CD4-positive, CD25-positive, alpha-beta regulatory T cell (primary cell): ENCODE data around the gene ACCS. TPM values are rescaled to one million over a fixed set of nuclear protein-coding genes. Genes with fewer than 3 reads are reported as not detected.

ENCODE experiments used
- ATAC-seq, 2 donors: fragments of 150-1000 bp; cut with Tn5 transposase; one replicate each; pipeline ENCODE4 v1.10.0; 2021; ENCODE audit warnings: low read depth in 2 of 2, moderate number of reproducible peaks in 2 of 2, moderate library complexity in 1 of 2
- DNase-seq, 3 donors: peaks; one replicate each; pipeline versions ENCODE4 v3.0.0 to v3.0.0-alpha.2; 2012 to 2022; ENCODE audit warnings: mixed read lengths in 1 of 3
- H3K27ac ChIP-seq: one replicate; pipeline ENCODE4 v1.7.0; 2013; ENCODE audit warnings: mild to moderate bottlenecking, low read length; ENCODE audit not compliant: insufficient read depth, poor library complexity, severe bottlenecking
- H3K27me3 ChIP-seq: one replicate; pipeline ENCODE4 v1.7.0; 2013; ENCODE audit warnings: low read length; ENCODE audit not compliant: control insufficient read depth, insufficient read depth
- H3K36me3 ChIP-seq: one replicate; pipeline ENCODE4 v1.7.0; 2013; ENCODE audit warnings: mild to moderate bottlenecking, low read length, moderate library complexity; ENCODE audit not compliant: control insufficient read depth, insufficient read depth
- H3K4me1 ChIP-seq: 2 replicates; pipeline ENCODE4 v1.7.0; 2013; ENCODE audit warnings: mild to moderate bottlenecking, low read length; ENCODE audit not compliant: insufficient read depth, control insufficient read depth, poor library complexity, severe bottlenecking
- H3K4me3 ChIP-seq: one replicate; pipeline ENCODE4 v1.7.0; 2013; ENCODE audit warnings: low read depth, mild to moderate bottlenecking, low read length, moderate library complexity
- H3K9me3 ChIP-seq, 2 experiments: 1 replicate in 1 of 2; 2 replicates in 1 of 2; pipeline ENCODE4 v1.7.0; 2013; ENCODE audit warnings: low read length in 2 of 2, mild to moderate bottlenecking in 1 of 2, moderate library complexity in 1 of 2; ENCODE audit not compliant: control insufficient read depth in 2 of 2
- H3K27ac Mint-ChIP-seq, 3 donors: one replicate each; pipeline ENCODE4 v1.8.0; 2020 to 2022; ENCODE audit warnings: mild to moderate bottlenecking in 3 of 3, mixed read lengths in 3 of 3, moderate library complexity in 2 of 3
- H3K27me3 Mint-ChIP-seq: one replicate; pipeline ENCODE4 v1.8.0; 2022; ENCODE audit warnings: mild to moderate bottlenecking, mixed read lengths
- H3K36me3 Mint-ChIP-seq: one replicate; pipeline ENCODE4 v1.8.0; 2020; ENCODE audit warnings: mixed read lengths
- H3K4me1 Mint-ChIP-seq, 4 donors: one replicate each; pipeline ENCODE4 v1.8.0; 2020 to 2022; ENCODE audit warnings: mixed read lengths in 4 of 4, mild to moderate bottlenecking in 1 of 4
- H3K4me3 Mint-ChIP-seq, 4 donors: one replicate each; pipeline ENCODE4 v1.8.0; 2020 to 2022; ENCODE audit warnings: mild to moderate bottlenecking in 4 of 4, mixed read lengths in 4 of 4, moderate library complexity in 3 of 4
- H3K9me3 Mint-ChIP-seq, 7 donors: one replicate each; pipeline ENCODE4 v1.8.0; 2020 to 2022; ENCODE audit warnings: mixed read lengths in 7 of 7, mild to moderate bottlenecking in 3 of 7, moderate library complexity in 2 of 7
- polyA plus RNA-seq, 4 donors: library from polyadenylated mRNA; unstranded; fragments of 300-500 nt; fragmentation: Illumina TruSeq; gene quantifications; one replicate each; pipeline ENCODE4 v1.2.3, GENCODE V29; 2021
- total RNA-seq: library from RNA; stranded (reverse); gene quantifications from one replicate; pipeline ENCODE4 v1.2.3, GENCODE V29; 2022

The ACCS gene
- total and polyA plus RNA-seq, 5 donors from 2014 or later: 1.3 to 77.9 (median 1.8) TPM

- H3K36me3 ChIP-seq: peaks cover 53% of the 10 kb centered on the region
- ATAC-seq (no peak), DNase-seq (no peak)
- Mint-ChIP-seq H3K4me1 (peaks cover 5 to 16% (median 7%) of the 10 kb centered on the region in 4 donors), H3K9me3 (no peaks in the 10 kb centered on the region), H3K36me3 (peaks cover 53% of the 10 kb centered on the region), H3K4me3 (no peak overlapping the region), H3K27me3 (no peaks in the 10 kb centered on the region), H3K27ac (peak overlapping the region in 2 of 3 donors; percentile 50 to 52)
- no peaks in the 10 kb centered on the region for H3K27me3 ChIP-seq
- no peaks in the 10 kb centered on the region for H3K9me3 ChIP-seq
- no peak overlapping the region for H3K4me3 ChIP-seq
- H3K27ac ChIP-seq: no peak overlapping the region
- H3K4me1 ChIP-seq: no peaks in the 10 kb centered on the region
These were observed 46.9 kb downstream of the ACCS start for GRCh38 chr11:44113018-44113417.

- DNase-seq: no peak
- H3K36me3 ChIP-seq: peaks cover 53% of the 10 kb centered on the region
- H3K4me3 ChIP-seq: no peak overlapping the region
- no peak for ATAC-seq
- no peaks in the 10 kb centered on the region for H3K27me3 ChIP-seq
- Mint-ChIP-seq H3K27me3 (no peaks in the 10 kb centered on the region), H3K4me1 (peaks cover 6 to 16% (median 8%) of the 10 kb centered on the region in 4 donors), H3K4me3 (no peak overlapping the region), H3K36me3 (peaks cover 54% of the 10 kb centered on the region), H3K9me3 (no peaks in the 10 kb centered on the region), H3K27ac (peak overlapping the region in 2 of 3 donors; percentile 52 to 59)
- H3K27ac ChIP-seq: no peak overlapping the region
- no peaks in the 10 kb centered on the region for H3K9me3 ChIP-seq
- no peaks in the 10 kb centered on the region for H3K4me1 ChIP-seq
These were observed 47.5 kb downstream of the ACCS start for GRCh38 chr11:44113572-44113971.

- ATAC-seq (no peak), DNase-seq (no peak)
- H3K9me3 ChIP-seq: no peaks in the 10 kb centered on the region
- H3K4me3 ChIP-seq: no peak overlapping the region
- Mint-ChIP-seq H3K27me3 (no peaks in the 10 kb centered on the region), H3K4me3 (no peak overlapping the region), H3K27ac (no peak overlapping the region), H3K36me3 (peaks cover 60% of the 10 kb centered on the region), H3K4me1 (peaks cover 0 to 10% (median 3%) of the 10 kb centered on the region in 4 donors), H3K9me3 (no peaks in the 10 kb centered on the region)
- no peaks in the 10 kb centered on the region for H3K4me1 ChIP-seq
- peaks cover 56% of the 10 kb centered on the region for H3K36me3 ChIP-seq
- H3K27me3 ChIP-seq: no peaks in the 10 kb centered on the region
- no peak overlapping the region for H3K27ac ChIP-seq
These were observed 50.3 kb downstream of the ACCS start for GRCh38 chr11:44116234-44116830.

GRCh38 chr11:44120169-44120568 lies 54.1 kb downstream of the ACCS start:
- H3K4me3 ChIP-seq: no peak overlapping the region
- H3K4me1 Mint-ChIP-seq: peaks cover 0 to 6% (median 3%) of the 10 kb centered on the region in 4 donors
- H3K27ac ChIP-seq: no peak overlapping the region
- H3K36me3 ChIP-seq: peaks cover 48% of the 10 kb centered on the region
- DNase-seq (no peak), ATAC-seq (no peak)
- H3K27me3 ChIP-seq: no peaks in the 10 kb centered on the region
- no peak overlapping the region for H3K4me3 Mint-ChIP-seq
- H3K36me3 Mint-ChIP-seq: peaks cover 54% of the 10 kb centered on the region
- H3K9me3 ChIP-seq: no peaks in the 10 kb centered on the region
- H3K9me3 Mint-ChIP-seq: no peaks in the 10 kb centered on the region
- H3K27me3 Mint-ChIP-seq: no peaks in the 10 kb centered on the region
- no peaks in the 10 kb centered on the region for H3K4me1 ChIP-seq
- H3K27ac Mint-ChIP-seq: no peak overlapping the region

- Mint-ChIP-seq H3K36me3 (peaks cover 74% of the 10 kb centered on the region), H3K4me3 (no peak overlapping the region), H3K4me1 (peaks cover 0 to 6% (median 2%) of the 10 kb centered on the region in 4 donors), H3K27me3 (no peaks in the 10 kb centered on the region), H3K9me3 (no peaks in the 10 kb centered on the region), H3K27ac (no peak overlapping the region)
- Histone ChIP-seq H3K36me3 (peaks cover 70% of the 10 kb centered on the region), H3K27me3 (no peaks in the 10 kb centered on the region), H3K9me3 (no peaks in the 10 kb centered on the region), H3K4me3 (no peak overlapping the region), H3K4me1 (no peaks in the 10 kb centered on the region), H3K27ac (no peak overlapping the region)
- ATAC-seq (no peak), DNase-seq (no peak)
These were observed 59.5 kb downstream of the ACCS start for GRCh38 chr11:44125598-44125997.

- H3K27ac ChIP-seq: no peak overlapping the region
- H3K4me3 ChIP-seq: no peak overlapping the region
- H3K36me3 Mint-ChIP-seq: peaks cover 71% of the 10 kb centered on the region
- DNase-seq: no peak
- no peaks in the 10 kb centered on the region for H3K4me1 ChIP-seq
- no peaks in the 10 kb centered on the region for H3K9me3 ChIP-seq
- peaks cover 0 to 6% (median 2%) of the 10 kb centered on the region in 4 donors for H3K4me1 Mint-ChIP-seq
- ATAC-seq: no peak
- no peak overlapping the region for H3K4me3 Mint-ChIP-seq
- peaks cover 75% of the 10 kb centered on the region for H3K36me3 ChIP-seq
- H3K9me3 Mint-ChIP-seq: no peaks in the 10 kb centered on the region
- H3K27ac Mint-ChIP-seq: no peak overlapping the region
- no peaks in the 10 kb centered on the region for H3K27me3 Mint-ChIP-seq
- H3K27me3 ChIP-seq: no peaks in the 10 kb centered on the region
These were observed 60.2 kb downstream of the ACCS start for GRCh38 chr11:44126304-44126703.

GRCh38 chr11:44127130-44127529 lies 61.1 kb downstream of the ACCS start:
- no peaks in the 10 kb centered on the region for H3K9me3 ChIP-seq
- Mint-ChIP-seq H3K4me3 (no peak overlapping the region), H3K9me3 (no peaks in the 10 kb centered on the region), H3K27me3 (no peaks in the 10 kb centered on the region), H3K27ac (no peak overlapping the region), H3K4me1 (peaks cover 0 to 6% (median 0%) of the 10 kb centered on the region in 4 donors), H3K36me3 (peaks cover 66% of the 10 kb centered on the region)
- ATAC-seq: no peak
- DNase-seq: no peak
- no peak overlapping the region for H3K4me3 ChIP-seq
- H3K27ac ChIP-seq: no peak overlapping the region
- no peaks in the 10 kb centered on the region for H3K27me3 ChIP-seq
- peaks cover 73% of the 10 kb centered on the region for H3K36me3 ChIP-seq
- H3K4me1 ChIP-seq: no peaks in the 10 kb centered on the region

- no peak for DNase-seq
- Mint-ChIP-seq H3K9me3 (no peaks in the 10 kb centered on the region), H3K27ac (no peak overlapping the region), H3K4me3 (no peak overlapping the region), H3K4me1 (peaks cover 0 to 6% (median 0%) of the 10 kb centered on the region in 4 donors), H3K27me3 (no peaks in the 10 kb centered on the region), H3K36me3 (peaks cover 72% of the 10 kb centered on the region)
- Histone ChIP-seq H3K4me1 (no peaks in the 10 kb centered on the region), H3K9me3 (no peaks in the 10 kb centered on the region), H3K27ac (no peak overlapping the region), H3K4me3 (no peak overlapping the region), H3K27me3 (no peaks in the 10 kb centered on the region), H3K36me3 (peaks cover 73% of the 10 kb centered on the region)
- ATAC-seq: no peak
These were observed 62.7 kb downstream of the ACCS start for GRCh38 chr11:44128729-44129128.
